Common myeloid progenitor, CD34-positive (primary cell): ENCODE measurements around the gene GDF15.

Experiments used
- CTCF ChIA-PET: fragments of 350-600 bp; sonication (Branson Sonifier 250); formaldehyde crosslinking; loops from one replicate; lab custom pipeline; 2021; ENCODE audit warnings: antibody characterized with exemption; lab: Charles Lee
- POLR2A ChIA-PET: fragments of 350-600 bp; sonication (Branson Sonifier 250); formaldehyde crosslinking; loops from one replicate; lab custom pipeline; 2021; ENCODE audit warnings: antibody characterized with exemption; lab: Charles Lee
- DNase-seq, 3 donors: peaks; one replicate each; pipeline versions ENCODE4 v3.0.0 to v3.0.0-alpha.2; 2013
- H3K27ac ChIP-seq, 2 experiments: 1 replicate in 1 of 2; 2 replicates in 1 of 2; pipeline ENCODE4 v1.7.0; 2013; ENCODE audit warnings: inconsistent platforms in 2 of 2, low read length in 2 of 2, mild to moderate bottlenecking in 2 of 2, low read depth in 1 of 2, moderate library complexity in 1 of 2; ENCODE audit not compliant: severe bottlenecking in 2 of 2, insufficient read depth in 1 of 2, poor library complexity in 1 of 2
- H3K27me3 ChIP-seq, 5 experiments: replicated peaks in 2 of 5; 1 replicate in 3 of 5; 2 replicates in 2 of 5; pipeline versions ENCODE4 v1.6.1 to v1.7.0; 2013; ENCODE audit warnings: low read length in 4 of 5, mild to moderate bottlenecking in 2 of 5, moderate library complexity in 2 of 5, inconsistent platforms in 1 of 5; ENCODE audit not compliant: insufficient read depth in 5 of 5, control insufficient read depth in 4 of 5
- H3K36me3 ChIP-seq, 4 experiments: 1 replicate in 2 of 4; 2 replicates in 2 of 4; pipeline versions ENCODE4 v1.6.1 to v1.7.0; 2013; ENCODE audit warnings: low read length in 3 of 4, control low read depth in 1 of 4, mild to moderate bottlenecking in 1 of 4; ENCODE audit not compliant: control insufficient read depth in 4 of 4, insufficient read depth in 4 of 4
- H3K4me1 ChIP-seq, 4 experiments: 1 replicate in 3 of 4; 2 replicates in 1 of 4; pipeline versions ENCODE4 v1.6.1 to v1.7.1; 2013; ENCODE audit warnings: low read length in 3 of 4, mild to moderate bottlenecking in 3 of 4, control low read depth in 1 of 4, inconsistent platforms in 1 of 4, moderate library complexity in 1 of 4; ENCODE audit not compliant: control insufficient read depth in 4 of 4, insufficient read depth in 4 of 4; ENCODE audit errors: control extremely low read depth in 1 of 4
- H3K4me3 ChIP-seq, 7 experiments: 1 replicate in 4 of 7; 2 replicates in 3 of 7; pipeline versions ENCODE4 v1.5.1 to v1.7.0; 2013; ENCODE audit warnings: mild to moderate bottlenecking in 7 of 7, low read length in 6 of 7, moderate library complexity in 6 of 7, inconsistent platforms in 2 of 7, low read depth in 2 of 7, control low read depth in 1 of 7; ENCODE audit not compliant: insufficient read depth in 4 of 7, control insufficient read depth in 1 of 7; ENCODE audit errors: extremely low read depth in 1 of 7
- H3K9me3 ChIP-seq, 5 experiments: 1 replicate in 4 of 5; 2 replicates in 1 of 5; pipeline versions ENCODE4 v1.6.1 to v1.7.1; 2013; ENCODE audit warnings: low read length in 4 of 5, mild to moderate bottlenecking in 2 of 5, inconsistent platforms in 1 of 5, low read depth in 1 of 5, moderate library complexity in 1 of 5; ENCODE audit not compliant: control insufficient read depth in 4 of 5, insufficient read depth in 2 of 5; ENCODE audit errors: control extremely low read depth in 1 of 5
- WGBS: methylation state at CpG from one replicate; pipeline ENCODE4 v1.1.5; 2013; ENCODE audit not compliant: insufficient coverage; 5-methylcytosine and 5-hydroxymethylcytosine counted together

Gene GDF15

DNA sequence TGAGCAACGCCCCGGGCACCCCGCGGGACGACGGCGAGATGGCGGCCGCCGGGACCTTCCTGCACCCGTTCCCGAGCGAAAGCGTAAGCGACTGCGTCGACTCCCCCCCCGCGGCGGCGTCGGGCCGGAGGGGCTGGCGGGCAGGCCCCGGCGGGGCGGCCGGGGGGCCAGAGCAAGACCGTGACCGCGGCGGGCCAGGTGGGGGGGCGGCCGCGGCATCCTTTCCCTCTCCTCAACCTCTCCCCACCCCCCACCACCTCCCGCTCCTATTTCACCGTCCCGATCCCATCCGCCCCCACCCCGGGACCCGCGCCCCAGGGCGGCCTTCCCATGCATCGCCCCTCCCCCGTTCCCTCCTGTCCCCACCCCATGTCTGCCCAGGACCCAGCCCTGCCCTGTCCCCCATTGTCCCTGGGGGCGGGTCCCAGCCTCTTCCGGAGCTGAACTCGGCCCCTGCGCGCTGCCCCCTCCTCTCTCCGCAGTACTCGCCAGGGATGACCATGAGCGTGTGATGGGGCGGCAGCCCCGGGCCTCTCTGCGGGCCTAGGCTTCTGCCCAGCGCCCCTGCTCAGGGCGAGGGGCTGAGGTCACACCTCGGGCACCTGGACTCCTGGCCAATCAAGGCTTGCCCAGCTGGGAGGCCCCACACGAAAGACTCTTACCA lies 47.9 kb downstream of the GDF15 start:
- H3K27me3 ChIP-seq = no peaks in the 10 kb centered on the region
- CTCF ChIA-PET = interaction anchor here (0.9 to 1.8 kb wide), 6 partner anchors 15 to 65 kb away, joined by 3 to 4 read pairs (median 3); no protein-coding TSS in a partner anchor
- H3K27ac ChIP-seq = no peak overlapping the region
- H3K4me1 ChIP-seq = peaks cover 0 to 76% (median 46%) of the 10 kb centered on the region in 4 experiments
- DNase-seq = peak in 1 of 3 donors; percentile 26
- no peaks in the 10 kb centered on the region for H3K9me3 ChIP-seq
- peaks cover 0 to 48% (median 10%) of the 10 kb centered on the region in 4 experiments for H3K36me3 ChIP-seq
- peak overlapping the region in 5 of 7 experiments; percentile 3 to 78 (median 39) for H3K4me3 ChIP-seq
- POLR2A ChIA-PET = interaction anchor here (0.9 kb wide), 1 partner anchor 16 kb away, joined by 3 read pairs; no protein-coding TSS in a partner anchor
- 22% methylated on average over 24 of the region's 60 CpGs for WGBS

DNA sequence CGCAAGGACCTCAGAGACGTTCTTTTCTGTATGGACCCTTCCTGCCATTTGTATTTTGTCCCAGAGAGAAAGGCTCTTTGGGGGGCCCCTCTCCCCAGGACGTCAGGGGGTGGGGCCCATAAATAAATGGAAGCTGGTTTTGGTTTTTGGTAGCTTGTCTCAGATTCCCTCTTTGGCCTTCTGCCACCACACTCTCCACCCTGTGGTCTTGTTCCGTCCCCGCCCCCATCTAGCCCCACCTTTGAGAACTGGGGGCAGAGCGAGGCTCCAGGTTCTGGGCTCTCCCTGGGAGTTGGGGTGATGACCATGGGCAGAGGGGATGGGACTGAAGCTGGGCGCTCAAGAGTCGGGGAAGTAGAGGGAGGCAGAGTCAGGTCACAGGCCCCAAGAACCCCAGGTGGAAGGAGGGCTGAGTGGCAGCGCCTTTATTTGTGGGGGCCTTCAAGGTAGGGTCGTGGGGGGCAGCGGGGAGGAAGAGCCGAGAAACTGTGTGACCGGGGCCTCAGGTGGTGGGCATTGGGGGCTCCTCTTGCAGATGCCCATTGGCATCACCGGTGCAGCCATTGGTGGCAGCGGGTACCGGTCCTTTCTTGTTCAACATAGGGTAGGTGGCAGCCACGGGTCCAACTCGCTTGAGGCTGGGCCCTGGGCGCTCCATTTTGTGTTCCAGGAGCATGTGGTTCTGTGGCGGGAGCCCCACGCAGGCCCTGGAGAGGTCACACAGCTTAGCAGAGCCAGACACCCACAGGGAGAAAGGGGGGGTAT lies 48.6 kb downstream of the GDF15 start:
- Histone ChIP-seq H3K9me3 (no peaks in the 10 kb centered on the region), H3K36me3 (peaks cover 0 to 48% (median 10%) of the 10 kb centered on the region in 4 experiments), H3K27ac (no peak overlapping the region), H3K27me3 (no peaks in the 10 kb centered on the region), H3K4me1 (peaks cover 0 to 71% (median 43%) of the 10 kb centered on the region in 4 experiments), H3K4me3 (peak overlapping the region in 5 of 7 experiments; percentile 3 to 78 (median 39))
- POLR2A ChIA-PET = interaction anchor here (0.9 to 1.3 kb wide), 2 partner anchors 15 to 17 kb away, joined by 3 read pairs; partner anchors contain the start of gene SSBP4
- CTCF ChIA-PET = interaction anchor here (0.9 to 1.8 kb wide), 7 partner anchors 16 to 66 kb away, joined by 3 to 4 read pairs (median 3); no protein-coding TSS in a partner anchor
- 89% methylated on average over 15 of the region's 21 CpGs for WGBS
- no peak for DNase-seq

DNA sequence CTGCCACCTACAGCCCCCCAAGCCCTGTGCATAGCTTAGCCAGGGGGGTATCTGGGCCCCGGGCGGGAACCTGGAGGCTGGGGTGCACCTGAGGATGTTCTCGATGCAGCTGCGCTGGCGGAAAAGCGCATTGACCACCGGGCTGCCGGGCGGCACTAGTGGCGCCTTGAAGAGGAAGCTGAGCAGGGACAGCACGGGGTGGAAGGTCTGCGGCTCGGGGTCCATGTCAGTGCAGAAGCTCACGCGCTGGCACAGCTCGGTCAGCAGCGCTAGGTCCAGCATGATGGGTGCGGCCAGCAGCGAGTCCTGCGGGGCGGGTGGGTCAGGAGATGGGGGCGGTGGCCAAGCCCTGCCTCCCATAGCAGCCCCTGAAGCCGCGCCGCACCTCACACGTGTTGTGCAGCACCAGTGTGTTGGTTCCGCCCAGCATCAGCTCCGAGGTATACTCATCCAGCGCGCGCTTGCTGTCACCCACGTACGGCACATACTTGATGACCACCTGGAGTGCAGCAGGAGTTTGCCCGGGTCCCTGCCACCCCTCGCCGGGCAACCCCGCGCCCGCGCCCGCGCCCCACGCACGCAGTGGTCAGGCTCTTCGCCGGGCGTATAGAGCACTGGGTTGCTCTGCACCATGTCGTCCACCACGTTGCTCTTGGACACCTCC lies 49.4 kb downstream of the GDF15 start:
- WGBS = 97% methylated on average over 49 of the region's 49 CpGs
- CTCF ChIA-PET = interaction anchor here (1.2 to 1.8 kb wide), 6 partner anchors 17 to 66 kb away, joined by 3 to 4 read pairs (median 3); no protein-coding TSS in a partner anchor

DNA sequence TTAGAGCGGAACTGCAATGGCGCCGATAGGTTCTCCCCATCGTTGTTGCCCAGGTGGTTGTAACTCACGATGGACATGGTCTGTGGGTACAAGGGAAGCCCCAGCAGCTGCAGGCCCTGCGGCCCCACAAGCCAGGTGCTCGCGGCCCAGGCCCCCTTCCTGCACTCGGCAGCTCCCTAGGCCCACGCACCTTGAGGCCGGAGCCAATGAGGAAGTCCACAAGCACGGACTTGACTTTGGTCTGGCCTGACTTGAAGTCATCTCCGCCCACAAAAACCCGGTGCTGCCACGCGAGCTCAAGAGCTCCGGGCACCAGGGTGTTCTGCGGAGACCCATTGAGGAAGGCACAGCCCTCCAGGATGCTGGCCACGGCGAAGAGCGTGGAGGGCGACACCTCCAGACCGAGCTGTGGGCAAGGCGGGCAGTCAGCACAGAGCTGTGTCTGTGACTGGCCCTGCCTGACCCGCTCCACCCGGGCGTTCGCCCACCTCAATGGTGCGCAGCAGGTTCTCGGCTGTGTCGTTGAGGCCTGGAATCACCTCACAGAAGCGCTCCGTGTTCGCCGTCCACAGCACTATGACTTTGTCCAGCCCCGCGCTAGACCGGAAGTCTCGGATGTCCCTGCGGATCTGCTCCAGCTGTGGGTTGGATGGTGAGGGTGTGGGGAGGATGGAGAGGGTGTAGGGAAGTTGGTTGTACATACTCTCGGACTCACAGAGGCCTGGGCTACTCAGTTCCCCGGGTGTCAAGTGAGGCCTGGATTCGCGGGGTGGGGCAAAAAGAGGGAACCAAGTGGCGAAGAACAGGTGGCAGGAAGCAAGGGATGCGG lies 50.1 kb downstream of the GDF15 start:
- Histone ChIP-seq H3K27ac (no peak overlapping the region), H3K4me1 (peaks cover 0 to 56% (median 32%) of the 10 kb centered on the region in 4 experiments), H3K9me3 (no peaks in the 10 kb centered on the region), H3K27me3 (no peaks in the 10 kb centered on the region), H3K4me3 (peak overlapping the region in 6 of 7 experiments; percentile 57 to 76 (median 68)), H3K36me3 (peaks cover 0 to 34% (median 10%) of the 10 kb centered on the region in 4 experiments)
- DNase-seq = no peak
- POLR2A ChIA-PET = interaction anchor here (0.6 to 1.3 kb wide), 2 partner anchors 17 to 40 kb away, joined by 3 read pairs; partner anchors contain the start of gene SSBP4
- CTCF ChIA-PET = interaction anchor here (1.2 to 1.8 kb wide), 3 partner anchors 22 to 25 kb away, joined by 3 to 4 read pairs (median 3); no protein-coding TSS in a partner anchor
- 89% methylated on average over 46 of the region's 46 CpGs for WGBS

More for the DNA sequence above, 49.4 kb downstream of the GDF15 start:
- Histone ChIP-seq H3K4me3 (no peak overlapping the region), H3K27ac (no peak overlapping the region), H3K36me3 (peaks cover 0 to 42% (median 10%) of the 10 kb centered on the region in 4 experiments), H3K27me3 (no peaks in the 10 kb centered on the region), H3K4me1 (peaks cover 0 to 63% (median 36%) of the 10 kb centered on the region in 4 experiments), H3K9me3 (no peaks in the 10 kb centered on the region)
- POLR2A ChIA-PET = interaction anchor here (0.6 to 1.3 kb wide), 2 partner anchors 16 to 39 kb away, joined by 3 read pairs; partner anchors contain the start of gene SSBP4
- no peak for DNase-seq

DNA sequence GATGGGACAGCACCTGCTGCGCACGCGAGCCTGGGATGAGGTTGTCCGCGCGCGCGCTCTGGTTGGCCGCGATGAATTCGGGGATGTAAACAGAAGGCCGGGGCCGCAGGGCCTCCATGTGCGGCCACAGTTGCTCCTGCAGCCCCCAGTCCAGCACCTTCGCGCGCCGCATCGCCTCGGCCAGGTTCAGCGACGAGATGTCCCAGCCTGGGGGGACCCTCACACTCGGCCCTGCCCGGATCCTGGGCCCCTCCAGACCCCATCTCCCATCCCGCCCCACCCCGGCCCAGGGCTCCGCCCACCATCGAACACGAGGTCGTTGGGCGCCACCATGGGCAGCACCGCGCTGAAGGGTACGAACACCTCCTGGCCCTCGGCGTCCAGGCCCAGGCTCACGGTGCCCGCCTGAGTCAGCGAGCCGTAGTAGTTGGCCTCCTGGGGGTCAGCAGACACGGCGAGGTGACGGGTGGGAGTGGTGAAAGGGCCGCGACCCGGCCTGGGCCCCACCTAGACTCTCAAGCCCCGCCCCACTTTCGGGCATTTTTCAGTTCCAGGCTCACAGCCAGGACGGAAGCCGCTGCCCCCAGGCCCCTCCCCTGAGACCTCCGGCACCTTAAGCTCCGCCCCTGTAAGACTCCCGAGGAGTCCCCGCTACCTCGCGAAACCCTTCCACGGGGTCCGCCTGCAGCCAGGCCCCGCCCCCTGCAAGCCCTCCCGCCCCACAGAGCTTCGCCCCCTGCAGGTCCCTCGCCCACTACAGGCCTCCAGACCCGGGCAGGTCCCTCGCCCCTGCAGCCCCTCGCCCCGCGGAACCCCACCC lies 50.9 kb downstream of the GDF15 start:
- no peaks in the 10 kb centered on the region for H3K9me3 ChIP-seq
- H3K4me3 ChIP-seq = peak overlapping the region; percentile 20 to 76 (median 66)
- H3K27ac ChIP-seq = peak overlapping the region in 1 of 2 experiments; percentile 5
- H3K4me1 ChIP-seq = peaks cover 0 to 50% (median 31%) of the 10 kb centered on the region in 4 experiments
- peak; percentile 92 to 95 (median 95) for DNase-seq
- no peaks in the 10 kb centered on the region for H3K27me3 ChIP-seq
- 20% methylated on average over 55 of the region's 67 CpGs for WGBS
- peaks cover 0 to 34% (median 10%) of the 10 kb centered on the region in 4 experiments for H3K36me3 ChIP-seq
- POLR2A ChIA-PET = interaction anchor here (0.5 to 0.7 kb wide), 2 partner anchors 370 to 482 kb away, joined by 3 read pairs; partner anchors contain the start of gene COPE
- CTCF ChIA-PET = interaction anchor here (1.2 kb wide), 1 partner anchor 26 kb away, joined by 3 read pairs; no protein-coding TSS in a partner anchor
